Peyer's patch (tissue), 4 donors: ENCODE data around the gene WDR64. TPM values are rescaled to one million over a fixed set of nuclear protein-coding genes. Genes with fewer than 3 reads are reported as not detected.
"Not testable (repeated sequence)": the region's sequence is repeated elsewhere in the genome, so short reads cannot be mapped to it uniquely, and the experiment has no call there.

ENCODE experiments used
- DNase-seq, 3 donors: peaks; one replicate each; pipeline ENCODE4 v3.0.0-alpha.2; 2017 to 2019
- H3K27ac ChIP-seq, 4 donors: fragments of 200-600 bp; sonication (generic); one replicate each; pipeline ENCODE4 v1.5.1; 2016 to 2019
- H3K27me3 ChIP-seq, 2 donors: fragments of 200-600 bp; sonication (generic); one replicate each; pipeline ENCODE4 v1.5.1; 2019
- H3K36me3 ChIP-seq, 3 donors: fragments of 200-600 bp; sonication (generic); one replicate each; pipeline ENCODE4 v1.5.1; 2016 to 2019
- H3K4me1 ChIP-seq, 4 donors: fragments of 200-600 bp; sonication (generic); one replicate each; pipeline ENCODE4 v1.5.1; 2016 to 2019
- H3K4me3 ChIP-seq, 4 donors: fragments of 200-600 bp; sonication (generic); 1 replicate in 3 of 4; 2 replicates in 1 of 4; pipeline ENCODE4 v1.5.1; 2016 to 2019; ENCODE audit warnings: mild to moderate bottlenecking in 1 of 4
- H3K9me3 ChIP-seq, 4 donors: fragments of 200-600 bp; sonication (generic); one replicate each; pipeline ENCODE4 v1.5.1; 2016 to 2019; ENCODE audit warnings: mild to moderate bottlenecking in 1 of 4
- POLR2A ChIP-seq, 2 donors: fragments of 450-650 bp; IDR thresholded peaks; one replicate each; pipeline ENCODE4 v1.5.1; 2017; ENCODE audit warnings: antibody characterized with exemption in 2 of 2, mild to moderate bottlenecking in 2 of 2, moderate library complexity in 2 of 2
- total RNA-seq, 4 donors: library from RNA; depleted of rRNA; stranded (reverse); fragments of >200 nt; gene quantifications; one replicate each; pipeline ENCODE4 v1.1.0, GENCODE V29; 2016
- TF ChIP-seq, protein P1 (sequence below), 6 experiments: fragments of 450-650 bp in 4 of 6; fragments of 200-600 bp in 2 of 6; sonication (generic) in 1 of 6; IDR thresholded peaks; one replicate each; pipeline ENCODE4 v1.5.1; 2017 to 2019; ENCODE audit warnings: antibody characterized with exemption in 6 of 6, mild to moderate bottlenecking in 3 of 6, moderate library complexity in 1 of 6

The WDR64 gene
- total RNA-seq, 4 donors from 2014 or later, result not detected

DNA sequence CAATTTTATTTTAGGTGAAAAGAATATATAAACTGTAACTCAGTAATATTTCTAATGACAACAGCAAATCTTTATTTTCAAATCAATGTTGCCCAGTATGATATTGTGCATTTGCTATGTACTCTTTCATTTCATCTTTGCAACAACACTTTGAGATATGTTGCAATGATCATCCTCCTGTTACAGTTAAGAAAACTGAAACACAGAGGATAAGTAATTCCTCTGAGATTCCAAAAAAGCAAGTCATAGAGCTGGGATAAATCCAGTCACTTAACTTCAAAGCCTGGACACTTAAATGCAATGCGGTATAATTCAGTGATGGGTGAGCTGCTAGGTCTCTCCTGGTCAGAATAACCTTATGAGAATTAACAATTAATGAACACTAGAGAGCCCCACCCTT is 147.3 kb downstream of the WDR64 start:
- H3K27me3 ChIP-seq, result no peaks in the 10 kb centered on the region
- no peaks in the 10 kb centered on the region for H3K9me3 ChIP-seq
- no peak for DNase-seq
- no peaks in the 10 kb centered on the region for H3K36me3 ChIP-seq
- no peak overlapping the region for H3K27ac ChIP-seq
- no peak overlapping the region for H3K4me3 ChIP-seq
- no peaks in the 10 kb centered on the region for H3K4me1 ChIP-seq
- TF ChIP-seq, protein P1, sequence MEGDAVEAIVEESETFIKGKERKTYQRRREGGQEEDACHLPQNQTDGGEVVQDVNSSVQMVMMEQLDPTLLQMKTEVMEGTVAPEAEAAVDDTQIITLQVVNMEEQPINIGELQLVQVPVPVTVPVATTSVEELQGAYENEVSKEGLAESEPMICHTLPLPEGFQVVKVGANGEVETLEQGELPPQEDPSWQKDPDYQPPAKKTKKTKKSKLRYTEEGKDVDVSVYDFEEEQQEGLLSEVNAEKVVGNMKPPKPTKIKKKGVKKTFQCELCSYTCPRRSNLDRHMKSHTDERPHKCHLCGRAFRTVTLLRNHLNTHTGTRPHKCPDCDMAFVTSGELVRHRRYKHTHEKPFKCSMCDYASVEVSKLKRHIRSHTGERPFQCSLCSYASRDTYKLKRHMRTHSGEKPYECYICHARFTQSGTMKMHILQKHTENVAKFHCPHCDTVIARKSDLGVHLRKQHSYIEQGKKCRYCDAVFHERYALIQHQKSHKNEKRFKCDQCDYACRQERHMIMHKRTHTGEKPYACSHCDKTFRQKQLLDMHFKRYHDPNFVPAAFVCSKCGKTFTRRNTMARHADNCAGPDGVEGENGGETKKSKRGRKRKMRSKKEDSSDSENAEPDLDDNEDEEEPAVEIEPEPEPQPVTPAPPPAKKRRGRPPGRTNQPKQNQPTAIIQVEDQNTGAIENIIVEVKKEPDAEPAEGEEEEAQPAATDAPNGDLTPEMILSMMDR (IDR thresholded peaks at IDR 0.05), result no peak
- TF ChIP-seq POLR2A (IDR thresholded peaks at IDR 0.05), result no peak

DNA sequence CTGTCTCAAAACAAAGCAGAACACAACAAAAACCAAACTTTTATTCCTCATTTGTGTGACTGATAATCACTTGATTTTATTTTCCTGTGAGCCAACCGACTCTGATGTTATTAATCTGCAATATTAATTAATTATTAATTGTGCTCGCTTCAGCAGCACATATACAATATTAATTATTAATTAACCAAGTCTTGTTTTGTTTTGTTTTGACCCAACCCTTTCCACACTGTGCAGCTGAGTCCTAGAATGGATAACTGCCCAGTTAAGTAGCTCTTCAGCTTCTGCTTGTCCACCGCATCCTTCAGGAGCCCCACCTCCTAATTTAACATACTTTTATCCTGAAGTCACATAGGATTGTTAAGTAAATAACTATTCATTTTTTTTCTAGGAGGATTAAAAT is 148.6 kb downstream of the WDR64 start:
- Histone ChIP-seq H3K27me3 (no peaks in the 10 kb centered on the region), H3K4me1 (no peaks in the 10 kb centered on the region), H3K36me3 (no peaks in the 10 kb centered on the region), H3K4me3 (no peak overlapping the region), H3K27ac (no peak overlapping the region), H3K9me3 (no peaks in the 10 kb centered on the region)
- TF ChIP-seq, protein P1 (IDR thresholded peaks at IDR 0.05), result no peak
- TF ChIP-seq POLR2A (IDR thresholded peaks at IDR 0.05), result no peak
- no peak for DNase-seq

DNA sequence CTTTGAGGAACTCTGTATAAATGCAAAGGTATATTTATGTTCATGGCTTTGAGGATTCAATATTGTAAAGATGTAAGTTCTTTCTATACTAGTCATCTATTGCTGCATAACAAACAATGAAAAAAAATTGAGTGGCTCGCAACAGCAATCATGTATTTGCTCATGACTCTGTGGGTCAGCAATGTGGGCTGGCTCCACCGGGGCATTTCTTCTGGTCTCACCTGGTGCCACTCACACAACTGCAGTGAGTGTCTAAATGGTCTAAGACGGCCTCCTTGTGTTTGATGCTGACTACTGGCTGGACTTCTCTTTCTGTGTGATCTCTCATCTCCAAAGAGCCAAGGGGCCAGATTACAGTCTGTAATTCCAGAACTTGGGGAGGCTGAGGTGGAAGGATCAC is 150.8 kb downstream of the WDR64 start:
- no peak for DNase-seq
- Histone ChIP-seq H3K9me3 (no peaks in the 10 kb centered on the region), H3K4me1 (no peaks in the 10 kb centered on the region), H3K36me3 (no peaks in the 10 kb centered on the region), H3K27me3 (no peaks in the 10 kb centered on the region), H3K4me3 (no peak overlapping the region), H3K27ac (no peak overlapping the region)
- TF ChIP-seq POLR2A (IDR thresholded peaks at IDR 0.05), result no peak
- TF ChIP-seq, protein P1 (IDR thresholded peaks at IDR 0.05), result no peak

DNA sequence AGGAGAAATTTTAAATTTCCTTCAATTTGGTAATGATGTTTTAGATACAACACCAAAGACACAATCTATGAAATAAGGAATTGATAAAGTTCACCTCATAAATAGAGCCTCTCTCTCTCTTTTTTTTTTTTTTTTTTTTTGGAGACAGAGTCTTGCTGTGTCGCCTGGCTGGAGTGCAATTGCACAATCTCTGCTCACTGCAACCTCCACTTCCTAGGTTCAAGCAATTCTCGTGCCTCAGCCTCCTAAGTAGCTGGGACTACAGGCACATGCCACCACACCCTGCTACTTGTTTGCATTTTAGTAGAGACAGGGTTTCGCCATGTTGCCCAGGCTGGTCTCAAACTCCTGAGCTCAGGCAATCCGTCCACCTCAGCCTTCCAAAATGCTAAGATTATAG is 152.6 kb downstream of the WDR64 start:
- H3K9me3 ChIP-seq, H3K27me3 ChIP-seq, H3K36me3 ChIP-seq, H3K4me3 ChIP-seq, H3K4me1 ChIP-seq, DNase-seq, H3K27ac ChIP-seq: not testable (repeated sequence)

DNA sequence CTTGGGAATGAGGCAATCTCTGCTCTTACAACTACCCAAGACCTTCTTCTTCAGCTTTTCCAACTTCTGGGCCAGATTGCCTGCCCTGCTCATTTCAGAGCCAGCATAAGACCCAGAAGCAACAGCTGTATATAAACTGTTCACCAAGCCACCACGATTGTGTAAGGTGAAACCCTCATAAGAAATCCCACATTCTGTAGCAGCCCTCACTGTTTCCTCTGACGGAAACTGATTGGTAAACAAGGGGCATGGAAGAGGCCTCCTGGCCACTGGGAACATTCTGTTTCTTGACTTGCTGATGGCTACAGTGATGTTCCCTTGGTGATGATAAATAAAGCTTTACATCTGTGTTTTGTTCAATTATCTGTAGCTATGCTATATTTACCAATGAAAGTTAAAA is 156.2 kb downstream of the WDR64 start:
- no peak for DNase-seq
- H3K4me3 ChIP-seq, result no peak overlapping the region
- H3K9me3 ChIP-seq, result no peaks in the 10 kb centered on the region
- no peaks in the 10 kb centered on the region for H3K36me3 ChIP-seq
- H3K27ac ChIP-seq, result no peak overlapping the region
- TF ChIP-seq, protein P1 (IDR thresholded peaks at IDR 0.05), result no peak
- no peak for TF ChIP-seq POLR2A (IDR thresholded peaks at IDR 0.05)
- no peaks in the 10 kb centered on the region for H3K27me3 ChIP-seq
- H3K4me1 ChIP-seq, result no peaks in the 10 kb centered on the region

DNA sequence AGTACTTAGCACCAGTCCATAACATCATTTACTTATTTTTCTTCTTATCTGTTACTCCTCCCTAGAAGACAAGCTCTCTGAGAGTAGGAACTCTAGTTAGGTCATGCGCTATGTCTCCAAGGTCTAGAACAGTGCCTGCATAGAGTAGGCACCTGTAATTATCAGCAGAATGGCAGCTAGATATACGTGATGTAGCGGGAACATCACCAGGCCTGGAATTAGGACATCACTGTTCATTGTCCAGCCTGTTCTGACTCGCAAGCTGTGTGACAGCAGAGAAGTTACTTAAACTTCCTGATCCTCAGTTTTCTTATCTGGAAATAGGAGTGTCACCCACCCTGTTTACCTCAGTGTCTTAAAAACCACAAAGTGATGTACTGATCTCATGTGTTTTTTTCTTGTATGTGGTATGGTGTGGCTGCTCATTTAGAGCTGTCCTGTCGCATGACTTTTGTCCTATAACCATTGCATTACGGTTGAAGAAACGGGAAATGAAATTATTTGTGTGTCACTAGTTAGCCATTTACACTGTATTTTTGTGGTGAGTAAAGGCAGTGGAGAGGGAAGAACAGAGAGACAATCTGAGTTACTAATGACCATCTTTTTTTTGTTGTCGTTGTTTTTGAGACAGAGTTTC is 158.8 kb downstream of the WDR64 start:
- no peak for DNase-seq
- Histone ChIP-seq H3K9me3 (no peaks in the 10 kb centered on the region), H3K36me3 (no peaks in the 10 kb centered on the region), H3K27me3 (no peaks in the 10 kb centered on the region), H3K4me1 (no peaks in the 10 kb centered on the region), H3K27ac (no peak overlapping the region), H3K4me3 (no peak overlapping the region)
- TF ChIP-seq POLR2A (IDR thresholded peaks at IDR 0.05), result no peak
- TF ChIP-seq, protein P1 (IDR thresholded peaks at IDR 0.05), result no peak
